Retina (tissue), 1 donor: ENCODE measurements around the gene KIAA1614.

ENCODE experiments used
- DNase-seq: peaks from one replicate; pipeline ENCODE4 v3.0.0-alpha.2; 2016

KIAA1614 gene

DNA sequence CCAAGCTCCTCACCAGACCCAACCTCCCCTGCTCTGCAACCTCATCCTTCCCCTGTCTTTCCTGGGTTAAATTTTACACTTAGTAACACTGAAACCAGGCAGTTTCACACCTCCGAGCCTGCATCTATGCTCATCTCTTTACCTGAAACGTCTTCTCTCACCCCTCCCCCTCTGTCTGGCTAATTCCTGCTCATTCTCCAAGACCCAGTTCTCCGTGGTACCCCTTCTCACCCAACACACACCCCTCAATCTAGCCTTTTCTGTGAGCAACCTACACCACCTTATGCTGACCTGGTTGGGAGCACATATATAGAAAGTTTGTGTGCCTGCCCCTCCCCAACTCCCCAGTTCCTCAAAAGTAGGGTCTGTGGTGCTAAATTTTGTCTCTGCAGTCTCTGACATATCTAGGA is 3.7 kb upstream of the KIAA1614 start:
- DNase-seq, result no peak

DNA sequence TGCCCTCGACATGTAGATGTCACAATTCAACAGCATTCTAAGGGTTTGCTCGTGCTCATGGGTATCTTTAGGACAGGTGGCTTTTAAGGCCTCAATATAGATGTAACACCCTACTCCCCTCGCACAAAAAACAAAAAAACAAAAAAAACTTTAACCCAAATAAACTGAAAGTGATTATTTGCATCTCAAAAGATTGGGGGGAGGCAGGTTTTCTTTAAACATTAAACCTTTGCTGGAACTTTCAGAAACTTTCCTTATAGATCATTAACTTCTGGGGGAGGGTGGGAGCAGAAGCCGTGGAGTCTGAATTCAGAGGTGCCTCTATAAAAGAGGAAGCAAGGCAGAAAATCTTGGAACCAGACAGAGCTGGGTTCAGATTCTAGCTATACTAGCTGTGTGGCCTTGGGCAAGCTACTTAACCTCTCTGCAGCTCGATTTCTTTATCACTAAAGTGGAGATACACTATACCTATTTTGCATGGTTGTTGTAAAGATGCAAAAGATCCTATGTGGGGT is 3.2 kb upstream of the KIAA1614 start:
- DNase-seq, result no peak

DNA sequence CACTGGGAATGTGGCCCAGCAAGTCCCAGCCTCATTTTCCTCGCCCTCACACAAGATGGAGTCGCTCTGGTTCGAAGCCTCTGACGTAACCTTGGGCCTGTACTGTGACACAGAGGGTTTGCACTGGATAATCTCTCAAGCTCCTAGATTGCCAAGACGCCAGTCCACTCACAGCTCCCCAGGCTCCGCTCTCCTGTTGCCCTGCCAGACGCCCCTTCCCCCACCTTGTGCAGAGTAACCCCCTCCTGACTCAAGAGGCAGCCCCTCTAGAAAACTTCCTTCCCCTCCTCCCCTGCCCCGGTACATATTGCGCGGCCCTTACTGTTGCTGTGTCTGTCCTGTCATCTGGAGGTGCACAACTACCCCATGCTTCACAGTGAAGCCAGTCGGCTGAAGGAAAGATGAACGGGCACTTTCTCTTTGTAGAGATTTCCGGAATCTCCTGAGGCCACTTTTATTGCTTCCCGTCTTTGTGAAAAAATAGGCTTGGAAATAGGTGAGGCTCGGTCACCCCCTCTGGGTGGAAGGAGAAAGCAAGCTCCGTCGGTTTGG is 981 bp upstream of the KIAA1614 start:
- DNase-seq, result no peak

DNA sequence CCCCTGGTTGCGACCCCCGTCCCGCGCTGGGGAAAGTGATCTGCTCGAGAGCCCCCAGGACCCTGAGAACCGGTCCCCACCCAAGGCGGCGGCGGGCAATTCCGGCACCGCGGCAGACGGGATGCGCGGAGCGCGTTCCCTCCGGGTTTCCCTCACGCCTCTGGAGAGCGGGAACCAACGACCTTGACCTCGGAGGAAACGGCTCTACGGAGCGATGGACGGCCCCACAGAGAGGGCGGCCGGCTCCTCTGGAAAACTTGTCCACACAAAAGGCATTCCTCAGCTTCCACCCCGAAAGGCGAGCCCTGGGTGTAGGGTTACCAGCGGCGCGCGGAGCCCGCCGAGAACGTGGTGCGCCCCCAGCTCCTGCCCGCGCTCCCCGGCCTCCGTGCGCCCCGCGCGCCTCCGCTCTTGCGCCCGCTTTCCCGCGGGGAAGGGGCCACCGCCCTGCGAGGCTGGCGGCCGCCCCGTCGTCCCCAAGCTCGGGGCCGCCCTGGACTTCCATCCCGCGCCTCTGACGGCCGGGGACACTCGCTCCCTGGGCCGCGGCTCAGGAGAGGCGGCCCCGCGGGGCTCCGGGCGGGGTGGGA is 391 bp upstream of the KIAA1614 start:
- peak; percentile 81 for DNase-seq

DNA sequence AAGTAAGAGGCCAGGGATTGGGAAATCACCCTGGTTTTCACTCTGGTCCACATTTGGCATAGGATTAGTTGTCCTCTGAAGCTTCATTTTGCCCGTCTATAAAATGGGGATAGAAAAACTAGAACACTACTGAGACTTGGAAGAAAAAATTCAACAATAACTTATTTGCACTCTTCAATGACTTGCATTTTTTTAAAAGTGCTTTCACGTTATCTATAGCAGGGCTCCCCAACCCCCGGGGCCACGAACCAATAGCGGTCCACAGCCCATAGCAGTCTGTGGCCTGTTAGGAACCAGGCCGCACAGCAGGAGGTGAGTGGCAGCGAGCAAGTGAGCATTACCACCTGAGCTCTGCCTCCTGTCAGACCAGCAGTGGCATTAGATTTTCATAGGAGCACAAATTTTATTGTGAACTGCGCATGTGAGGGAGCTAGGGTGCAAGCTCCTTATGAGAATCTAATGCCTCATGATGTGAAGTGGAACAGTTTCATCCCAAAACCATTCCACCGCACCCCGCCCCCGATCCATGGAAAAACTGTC is 2.8 kb downstream of the KIAA1614 start:
- DNase-seq, result no peak

DNA sequence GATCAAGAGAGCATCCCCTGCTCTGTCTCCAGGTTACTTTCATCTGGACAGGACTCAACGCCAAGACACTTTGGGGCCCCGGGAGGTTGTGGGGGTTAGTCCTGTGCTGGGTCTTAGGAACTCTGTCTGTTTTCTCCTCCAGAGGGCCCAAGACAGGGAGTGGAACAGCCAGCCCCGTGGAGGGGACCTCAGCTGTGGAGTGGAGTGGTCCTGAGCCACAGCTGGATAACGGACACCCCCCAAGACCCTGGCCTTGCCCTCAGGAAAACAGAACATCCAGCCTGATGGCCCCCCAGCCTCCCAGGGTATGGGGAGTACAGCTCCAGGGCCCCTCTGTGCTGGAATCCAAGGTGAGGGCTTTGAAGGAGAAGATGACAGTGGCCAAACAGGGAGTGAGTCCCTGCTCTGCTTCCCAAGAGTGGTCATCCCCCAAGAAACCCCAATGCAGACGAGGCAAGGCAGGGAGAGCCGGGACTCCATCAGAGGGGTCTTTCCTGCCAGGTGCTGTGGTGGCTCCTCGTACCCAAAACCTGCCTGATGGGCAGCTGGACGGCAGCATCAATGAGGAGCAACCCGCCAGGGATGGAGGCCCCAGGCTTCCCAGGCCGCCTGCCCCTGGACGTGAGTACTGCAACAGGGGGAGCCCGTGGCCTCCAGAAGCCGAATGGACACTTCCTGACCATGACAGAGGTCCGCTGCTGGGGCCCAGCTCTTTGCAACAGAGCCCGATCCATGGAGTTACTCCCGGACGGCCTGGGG is 3.5 kb downstream of the KIAA1614 start:
- no peak for DNase-seq

DNA sequence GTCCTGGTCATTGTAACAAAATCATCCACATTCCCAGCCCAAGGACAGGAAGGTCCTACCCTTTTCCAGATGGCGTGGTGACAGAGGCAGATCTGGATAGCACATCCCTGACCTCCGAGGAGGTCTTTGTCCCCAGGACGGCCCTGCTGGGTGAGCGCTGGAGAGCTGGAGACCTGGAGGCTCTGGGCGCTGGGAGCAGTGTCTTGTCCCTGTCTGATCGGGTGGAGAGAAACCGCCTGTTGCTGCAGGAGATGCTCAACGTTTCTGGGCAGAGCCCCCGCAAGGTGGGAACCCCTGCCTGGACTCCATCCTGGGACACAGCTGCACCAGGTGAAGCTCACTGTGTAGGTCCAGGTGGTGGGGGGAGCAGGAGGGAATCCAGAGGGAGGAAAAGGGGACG is 4.1 kb downstream of the KIAA1614 start:
- DNase-seq, result no peak

DNA sequence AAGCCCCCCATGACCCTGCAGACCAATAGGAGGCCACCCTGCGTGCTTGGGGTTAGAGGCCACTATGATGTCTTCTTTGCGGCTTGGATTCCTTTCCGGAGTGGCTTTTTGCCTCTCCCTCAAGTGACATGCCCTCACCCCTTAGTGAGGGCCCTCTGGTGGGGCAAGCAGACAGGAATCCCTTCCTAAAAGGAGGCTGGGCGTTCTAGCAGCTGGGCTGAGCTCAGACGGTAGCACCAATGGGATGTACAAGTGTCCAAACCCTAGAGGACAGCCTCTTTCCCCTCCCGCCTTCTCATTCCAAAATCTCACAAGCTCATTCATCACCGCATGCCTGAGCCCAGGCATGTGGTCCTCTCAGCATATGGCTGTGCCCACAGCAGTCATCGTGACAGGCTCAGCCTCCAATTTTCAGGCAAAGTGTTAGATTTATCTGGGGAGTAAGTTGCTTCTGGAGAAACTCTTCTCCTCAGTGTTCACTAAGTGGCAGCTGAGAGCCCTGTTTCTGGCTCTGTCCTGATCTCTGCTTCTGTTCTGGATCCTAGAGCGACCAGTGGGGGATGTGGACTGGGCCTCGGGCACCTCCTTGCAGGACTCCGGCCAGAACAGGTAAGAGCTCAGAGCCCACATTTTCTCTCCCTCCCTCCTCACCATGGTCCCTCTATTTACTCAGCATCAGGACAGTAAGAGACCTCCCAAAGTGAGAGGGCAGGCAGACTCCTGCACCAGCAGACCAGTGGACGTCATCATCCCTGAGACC is 4.8 kb downstream of the KIAA1614 start:
- DNase-seq, result no peak

DNA sequence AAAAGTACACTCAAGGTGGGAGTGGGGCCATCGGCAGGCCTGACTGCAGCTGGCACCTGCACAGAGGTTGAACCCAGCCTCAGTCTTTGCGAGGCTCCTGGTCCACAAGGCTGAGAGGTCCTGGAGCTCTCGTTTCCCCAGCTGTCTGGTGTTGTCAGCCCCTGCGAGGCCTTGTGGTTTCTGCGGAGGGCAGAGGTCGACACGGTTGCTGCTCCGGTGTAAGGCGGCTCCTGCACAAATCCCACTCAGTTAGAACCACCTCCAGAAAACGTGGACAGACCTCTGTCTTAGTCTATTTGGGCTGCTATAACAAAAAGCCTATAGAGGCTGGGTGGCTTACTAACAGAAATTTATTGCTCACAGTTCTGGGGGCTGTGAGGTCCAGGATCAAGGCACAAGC is 5.8 kb downstream of the KIAA1614 start:
- DNase-seq, result no peak

DNA sequence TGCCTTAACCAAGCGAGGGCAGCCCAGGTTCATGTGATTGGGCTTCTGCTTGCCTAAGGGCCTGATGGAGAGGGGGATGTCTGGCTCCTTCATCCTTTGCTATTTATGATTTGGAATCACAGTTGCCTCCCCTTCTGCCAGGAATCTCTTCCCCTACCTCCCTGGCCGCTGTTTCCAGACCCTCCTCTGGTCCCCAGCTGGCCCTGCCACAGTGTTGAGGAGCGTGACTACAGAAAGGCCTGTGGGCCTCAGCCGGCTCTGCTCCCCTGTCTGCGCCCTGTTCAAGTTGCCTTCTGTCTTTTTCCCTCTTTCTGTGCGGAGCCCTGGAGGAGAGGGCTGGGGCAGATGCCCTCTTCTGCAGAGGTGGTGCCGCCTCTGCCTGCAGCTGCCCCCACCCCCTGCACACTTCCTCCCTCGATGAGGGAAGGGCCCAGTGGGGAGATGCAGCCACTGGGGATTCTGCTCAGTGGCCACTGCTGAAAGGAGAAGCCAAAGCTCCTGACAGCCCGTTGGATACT is 6.5 kb downstream of the KIAA1614 start:
- no peak for DNase-seq

DNA sequence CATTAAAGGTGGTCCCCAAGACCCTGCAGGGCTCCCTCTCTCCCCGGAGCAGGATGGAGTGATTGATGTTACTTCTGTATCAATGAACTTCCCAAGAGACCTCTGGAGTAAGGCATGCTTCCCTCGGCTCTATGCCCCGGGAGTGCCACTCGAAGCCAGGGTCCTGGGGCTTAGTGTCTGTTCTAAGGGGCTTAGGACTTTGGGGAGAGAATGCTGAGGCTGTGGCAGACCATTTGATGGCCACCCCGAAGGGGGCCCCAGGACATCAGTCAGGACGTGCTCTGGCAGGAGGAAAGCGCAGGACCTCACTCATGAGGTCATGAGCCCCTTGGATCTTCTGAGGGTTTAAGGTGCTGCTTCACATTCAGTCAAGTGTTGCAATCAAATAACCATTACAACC is 7.5 kb downstream of the KIAA1614 start:
- no peak for DNase-seq

DNA sequence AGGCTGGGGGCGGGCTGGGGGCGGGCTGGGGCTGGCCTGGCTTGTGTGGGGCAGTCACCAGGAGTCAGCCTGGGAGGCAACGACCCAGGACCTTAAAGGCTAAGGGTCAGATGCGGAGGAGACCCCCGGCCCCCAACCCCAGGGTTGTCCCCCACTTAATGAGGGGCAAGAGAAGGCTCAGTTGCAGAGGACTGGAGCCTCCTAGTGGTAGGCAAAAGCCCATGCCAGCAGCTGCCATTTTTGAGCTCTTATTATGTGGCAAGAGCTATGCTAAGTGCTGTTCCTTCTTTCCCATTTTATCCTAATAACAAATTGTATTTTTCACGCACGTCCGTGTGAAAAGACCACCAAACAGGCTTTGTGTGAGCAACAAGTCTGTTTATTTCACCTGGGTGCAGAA is 8.0 kb downstream of the KIAA1614 start:
- no peak for DNase-seq

DNA sequence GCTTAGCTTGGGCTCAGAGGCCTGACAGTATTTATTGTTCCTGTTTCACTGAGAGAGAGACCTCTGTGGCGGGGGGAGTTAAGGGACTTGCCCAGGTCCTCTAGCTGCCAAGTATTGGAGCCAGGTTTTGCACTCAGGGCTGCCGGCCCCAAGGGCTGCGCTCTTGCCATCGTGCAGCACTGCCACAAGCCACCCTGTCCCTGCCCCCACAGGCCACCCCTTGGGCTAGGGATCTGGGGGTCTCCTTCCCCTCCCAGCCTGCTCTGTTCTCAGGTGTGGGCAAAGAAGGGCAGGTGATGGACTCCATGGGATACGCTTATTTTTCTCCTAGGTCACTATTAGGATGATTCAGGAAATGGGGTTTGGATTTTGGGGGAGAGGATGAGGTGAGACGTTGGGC is 8.7 kb downstream of the KIAA1614 start:
- DNase-seq, result no peak

DNA sequence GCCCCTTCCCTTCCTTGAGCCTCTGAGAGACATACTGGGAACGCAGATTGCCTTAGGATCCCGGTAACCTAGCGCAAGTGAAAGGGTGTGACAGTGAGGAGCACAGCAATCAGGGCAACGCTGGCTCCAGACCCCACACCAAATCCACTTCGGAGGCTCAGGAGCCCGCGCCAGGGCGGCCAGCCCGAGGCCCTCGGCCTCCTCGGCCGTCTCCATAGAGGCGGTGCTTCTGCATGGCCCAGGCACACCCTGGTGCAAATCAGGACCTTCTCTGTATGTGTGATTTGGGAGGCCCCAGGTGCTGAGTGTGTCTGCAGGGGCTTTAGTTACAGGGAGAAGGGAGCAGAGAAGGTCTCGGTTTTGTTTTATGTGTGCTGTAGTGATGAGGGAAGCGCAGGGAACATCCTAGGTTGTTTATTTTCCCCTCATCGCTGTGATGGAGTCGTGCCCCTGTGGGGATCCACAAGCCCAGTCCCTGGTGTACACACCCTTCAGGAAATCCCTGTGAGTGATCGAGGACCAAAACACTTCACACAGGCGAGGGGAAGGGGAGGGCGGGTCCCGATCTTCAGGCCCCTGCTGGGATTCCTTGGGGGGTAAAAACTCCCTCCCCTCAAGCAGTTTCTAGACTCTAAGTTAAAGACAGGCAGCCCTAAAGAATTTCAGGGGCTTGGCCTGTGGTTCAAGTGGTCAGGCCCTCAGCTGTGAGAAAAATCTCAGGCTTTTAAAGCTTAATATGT is 9.4 kb downstream of the KIAA1614 start:
- no peak for DNase-seq

DNA sequence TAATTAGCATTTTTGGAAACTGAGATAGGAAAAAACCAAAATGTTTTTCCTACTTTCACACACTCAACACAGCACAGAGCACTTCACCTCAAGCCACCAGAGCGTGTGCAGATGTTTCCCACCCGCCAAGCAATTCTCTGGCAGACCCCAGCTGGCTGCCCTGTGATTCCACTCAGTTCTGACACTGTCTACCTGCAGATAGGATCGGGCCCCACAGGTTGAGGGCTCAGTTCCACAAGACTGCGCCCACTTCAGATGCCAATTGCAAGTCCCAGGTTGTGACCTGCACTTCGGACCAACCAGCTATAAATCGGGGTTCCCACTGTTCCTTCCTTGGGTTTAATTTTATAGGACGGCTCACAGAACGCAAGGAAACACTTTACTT is 9.9 kb downstream of the KIAA1614 start:
- no peak for DNase-seq

DNA sequence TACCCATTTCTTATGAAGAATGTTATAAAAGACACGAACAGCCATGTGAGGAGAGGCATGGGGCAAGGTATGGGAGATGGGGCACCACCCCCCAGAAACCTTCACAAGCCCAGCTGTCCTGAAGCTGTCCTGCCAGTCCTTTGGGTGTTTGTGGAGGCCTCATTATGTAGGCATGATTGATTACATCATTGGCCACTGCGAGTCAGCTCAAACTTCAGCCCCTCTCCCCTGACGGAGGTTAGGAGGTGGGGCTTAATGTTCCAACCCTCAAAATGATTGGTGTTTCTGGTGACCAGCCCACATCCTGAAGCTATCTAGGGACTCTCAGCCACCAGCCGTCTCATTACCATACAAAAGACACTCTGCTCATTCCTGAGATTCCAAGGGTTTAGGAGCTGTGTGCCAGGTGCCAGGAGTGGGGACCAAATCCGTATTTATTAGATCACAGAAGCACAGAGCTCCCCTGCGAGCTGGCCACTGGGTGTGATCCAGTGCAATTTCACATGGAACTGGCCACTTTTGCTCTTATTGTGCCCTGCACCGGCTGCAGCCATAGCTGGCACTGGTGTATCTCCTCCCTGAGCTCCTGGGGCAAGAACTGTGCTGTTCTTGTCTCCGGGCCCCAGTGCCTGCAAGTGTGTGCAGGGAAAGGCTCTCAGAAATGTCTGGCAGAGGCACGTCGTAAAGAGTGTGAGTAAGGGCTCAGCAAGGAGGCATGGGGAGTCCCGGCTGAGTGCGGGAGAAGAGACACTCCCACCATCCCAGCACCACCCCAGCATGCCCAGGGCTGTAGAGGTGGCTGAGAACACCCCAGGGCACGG is 10.5 kb downstream of the KIAA1614 start:
- peak; percentile 77 for DNase-seq

DNA sequence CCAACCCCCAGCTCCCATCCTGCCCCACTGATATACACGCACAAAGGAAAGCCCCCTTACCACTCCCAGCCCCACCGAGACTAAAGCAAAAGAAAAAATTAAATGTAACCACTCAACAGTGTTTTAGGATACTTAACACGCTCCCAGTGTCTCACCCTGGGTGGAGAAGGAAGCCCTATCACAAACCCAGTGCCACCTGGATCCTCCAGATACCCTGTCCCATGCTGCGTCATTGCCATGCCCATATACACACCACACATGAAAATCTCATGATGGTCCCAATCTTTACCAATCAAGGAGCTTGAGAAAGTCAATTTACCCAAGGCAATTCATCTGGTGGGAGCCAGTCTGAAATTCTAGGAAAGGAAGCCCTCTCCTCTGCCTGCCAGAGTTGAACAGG is 11.2 kb downstream of the KIAA1614 start:
- no peak for DNase-seq

DNA sequence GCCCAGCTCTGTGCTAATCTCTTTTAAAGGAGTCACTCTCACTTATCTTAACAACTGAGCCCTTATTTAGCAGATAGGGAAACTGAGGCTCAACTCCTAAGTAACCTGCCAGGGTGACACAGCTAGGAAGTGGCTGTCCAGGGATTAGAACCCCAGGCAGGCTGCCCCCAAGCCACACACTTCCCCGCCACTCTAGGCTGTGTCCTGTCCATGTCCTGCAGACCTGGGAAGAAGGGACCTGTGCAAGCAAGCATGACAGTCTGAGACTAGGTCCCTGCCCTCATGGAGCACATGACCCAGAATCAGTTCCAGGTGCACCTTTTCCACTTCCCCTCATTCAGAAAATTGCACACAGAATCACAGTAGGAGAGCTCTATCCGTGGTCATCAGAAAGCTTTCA is 12.2 kb downstream of the KIAA1614 start:
- no peak for DNase-seq

DNA sequence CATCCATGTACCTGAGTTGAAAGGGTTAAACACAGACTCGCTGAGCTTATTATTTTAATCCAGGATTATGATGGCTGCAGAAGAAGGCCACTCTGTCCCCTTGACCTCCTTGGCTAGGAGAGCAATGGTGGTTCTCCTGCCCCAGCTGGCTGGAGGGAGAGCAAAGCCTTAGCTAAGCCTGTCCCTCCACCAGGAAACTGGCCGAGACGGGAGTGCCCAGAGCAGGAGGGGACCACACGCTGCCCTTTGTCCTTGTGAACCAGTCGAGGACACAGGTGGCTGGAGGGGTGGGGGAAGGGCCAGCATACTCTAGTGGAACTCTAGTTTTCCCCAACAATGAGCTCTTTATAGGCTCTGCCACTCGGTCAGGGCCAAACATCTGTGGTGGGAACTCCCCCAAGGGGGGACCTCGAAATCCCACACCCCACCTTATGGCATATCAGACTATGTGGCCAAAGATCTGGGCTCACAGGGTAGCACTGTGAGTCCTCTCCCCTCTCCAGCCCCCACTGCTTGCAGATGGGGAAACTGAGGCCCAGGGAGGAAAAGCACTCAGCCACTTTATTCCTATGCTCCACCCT is 12.9 kb downstream of the KIAA1614 start:
- DNase-seq, result no peak

DNA sequence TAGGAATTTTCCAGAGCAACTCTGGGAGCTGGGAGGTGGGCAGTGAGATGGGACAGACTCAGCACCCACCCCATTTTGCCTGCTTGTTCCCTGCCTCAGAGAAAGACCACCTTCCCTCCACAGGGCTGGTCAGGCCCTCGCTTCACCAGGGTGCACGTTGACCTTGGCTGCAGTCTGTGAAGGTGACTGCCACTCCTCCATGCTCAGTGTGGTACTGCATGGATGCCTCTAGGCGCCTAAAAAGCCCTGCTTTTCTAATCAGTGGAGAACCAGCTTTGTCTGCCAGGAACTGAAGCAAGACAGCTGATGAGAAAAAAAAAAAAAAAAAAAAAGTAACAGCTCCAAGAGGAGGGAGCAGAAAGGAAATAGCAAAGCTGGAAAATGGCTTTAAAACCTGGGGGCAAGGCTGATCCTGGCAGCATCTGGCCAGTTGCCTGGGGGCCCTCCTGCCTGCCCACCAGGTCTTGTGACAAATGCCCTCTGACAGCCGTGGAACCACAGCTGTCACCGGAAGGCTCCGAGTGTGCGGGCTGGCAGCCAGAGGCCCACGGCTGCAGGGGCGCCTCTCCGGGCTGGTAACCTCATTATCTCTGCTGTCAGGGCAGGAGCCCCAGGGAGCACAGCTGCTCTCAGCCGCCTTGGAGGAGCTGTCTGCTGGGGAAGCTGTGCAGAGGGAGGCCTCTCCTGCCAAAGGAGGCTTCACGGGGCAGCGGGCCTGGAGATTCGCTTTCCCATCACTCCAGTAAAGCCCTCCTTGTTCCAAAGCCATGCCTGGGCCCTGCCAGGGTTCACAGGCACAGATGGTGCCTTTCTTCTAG is 13.7 kb downstream of the KIAA1614 start:
- DNase-seq, result peak; percentile 96
